ENCODE data around the gene ZNF639. TPM values are rescaled to one million over a fixed set of nuclear protein-coding genes. Genes with fewer than 3 reads are reported as not detected.

ZNF639 gene
- total RNA-seq, 1 donor from 2014 or later: 48.6 TPM

DNA sequence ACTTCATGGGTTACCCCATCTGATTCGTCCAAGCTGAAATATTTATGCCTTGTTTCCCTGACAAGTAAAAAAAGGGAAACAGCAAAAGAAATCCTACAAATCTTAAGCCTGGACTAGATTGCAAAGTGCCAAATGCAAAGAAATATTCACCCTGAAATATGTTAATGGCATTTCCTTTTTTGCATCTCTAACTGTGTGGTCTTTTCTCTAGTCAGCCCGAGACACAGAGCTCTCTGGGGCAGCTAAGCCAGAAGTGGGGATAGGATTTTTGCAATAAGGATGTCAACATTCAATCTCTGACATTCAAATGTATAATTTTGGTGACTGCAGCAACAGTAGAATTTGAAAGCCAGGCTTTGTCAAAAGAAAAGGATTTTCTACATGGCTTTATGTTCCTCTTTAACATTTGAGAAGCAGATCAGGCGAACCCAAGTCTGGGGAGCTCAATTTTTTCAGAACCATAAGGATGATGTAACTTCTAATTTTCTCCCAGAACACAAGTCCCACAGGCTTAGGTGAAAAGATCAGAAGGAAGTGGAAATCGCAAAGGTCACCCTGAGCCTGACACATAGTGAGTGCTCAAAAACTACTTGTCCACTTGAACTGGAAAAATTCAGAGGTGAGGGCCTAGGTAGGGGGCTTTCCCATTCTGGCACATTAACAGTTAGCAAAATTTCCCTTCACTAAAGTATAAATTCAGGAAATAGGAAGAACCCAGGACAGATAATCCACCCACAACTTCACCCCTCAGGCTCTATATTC is 43.7 kb upstream of the ZNF639 start:
- Histone ChIP-seq H3K4me3 (ENCODE audit: low read depth, low read length) (no peak overlapping the region), H3K27me3 (ENCODE audit: control insufficient read depth, insufficient read depth, low read length) (no peaks in the 10 kb centered on the region), H3K36me3 (ENCODE audit: control insufficient read depth, insufficient read depth, low read length) (no peaks in the 10 kb centered on the region)
- TF ChIP-seq, protein P1, sequence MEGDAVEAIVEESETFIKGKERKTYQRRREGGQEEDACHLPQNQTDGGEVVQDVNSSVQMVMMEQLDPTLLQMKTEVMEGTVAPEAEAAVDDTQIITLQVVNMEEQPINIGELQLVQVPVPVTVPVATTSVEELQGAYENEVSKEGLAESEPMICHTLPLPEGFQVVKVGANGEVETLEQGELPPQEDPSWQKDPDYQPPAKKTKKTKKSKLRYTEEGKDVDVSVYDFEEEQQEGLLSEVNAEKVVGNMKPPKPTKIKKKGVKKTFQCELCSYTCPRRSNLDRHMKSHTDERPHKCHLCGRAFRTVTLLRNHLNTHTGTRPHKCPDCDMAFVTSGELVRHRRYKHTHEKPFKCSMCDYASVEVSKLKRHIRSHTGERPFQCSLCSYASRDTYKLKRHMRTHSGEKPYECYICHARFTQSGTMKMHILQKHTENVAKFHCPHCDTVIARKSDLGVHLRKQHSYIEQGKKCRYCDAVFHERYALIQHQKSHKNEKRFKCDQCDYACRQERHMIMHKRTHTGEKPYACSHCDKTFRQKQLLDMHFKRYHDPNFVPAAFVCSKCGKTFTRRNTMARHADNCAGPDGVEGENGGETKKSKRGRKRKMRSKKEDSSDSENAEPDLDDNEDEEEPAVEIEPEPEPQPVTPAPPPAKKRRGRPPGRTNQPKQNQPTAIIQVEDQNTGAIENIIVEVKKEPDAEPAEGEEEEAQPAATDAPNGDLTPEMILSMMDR (IDR thresholded peaks at IDR 0.05; ENCODE audit: insufficient read depth, low read length, poor library complexity, severe bottlenecking): no peak
- DNase-seq (ENCODE audit: low read depth): no peak

DNA sequence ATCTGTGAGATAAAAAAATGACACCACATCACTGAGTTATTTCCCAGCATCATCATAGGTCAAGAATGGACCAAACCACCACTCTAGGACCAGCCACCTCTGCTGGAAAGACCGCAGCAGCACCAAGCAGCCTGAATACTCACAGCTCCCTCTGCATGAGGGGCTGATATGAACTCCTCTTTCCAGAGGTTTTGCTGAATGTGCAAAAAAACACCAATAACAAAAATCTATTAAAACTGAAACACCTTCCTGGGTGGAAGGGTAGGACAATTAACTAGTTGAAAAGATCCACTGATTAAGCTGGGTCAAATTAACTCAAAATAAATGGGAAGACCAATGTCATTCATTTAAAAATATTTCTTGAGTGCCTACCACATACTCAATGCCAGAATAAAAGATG is 43.0 kb upstream of the ZNF639 start:
- TF ChIP-seq, protein P1 (IDR thresholded peaks at IDR 0.05; ENCODE audit: insufficient read depth, low read length, poor library complexity, severe bottlenecking): no peak
- no peaks in the 10 kb centered on the region for H3K27me3 ChIP-seq (ENCODE audit: control insufficient read depth, insufficient read depth, low read length)
- no peak for DNase-seq (ENCODE audit: low read depth)
- no peak overlapping the region for H3K4me3 ChIP-seq (ENCODE audit: low read depth, low read length)
- no peaks in the 10 kb centered on the region for H3K36me3 ChIP-seq (ENCODE audit: control insufficient read depth, insufficient read depth, low read length)

DNA sequence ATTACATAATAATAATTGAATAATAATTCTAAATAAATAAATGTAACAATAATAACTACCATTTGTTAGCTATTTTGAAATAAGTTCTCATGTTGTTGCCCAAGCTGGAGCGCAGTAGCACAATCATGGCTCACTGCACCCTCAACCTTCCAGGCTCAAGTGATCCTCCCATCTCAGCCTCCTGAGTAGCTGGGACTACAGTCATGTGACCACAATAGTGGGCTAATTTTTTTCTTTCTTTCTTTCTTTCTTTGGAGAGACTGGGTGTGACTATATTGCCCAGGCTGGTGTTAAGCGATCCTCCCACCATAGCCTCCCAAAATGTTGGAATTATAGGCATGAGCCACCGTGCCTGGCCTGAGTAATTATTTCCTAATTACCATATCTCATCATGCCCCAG is 41.0 kb upstream of the ZNF639 start:
- no peaks in the 10 kb centered on the region for H3K27me3 ChIP-seq (ENCODE audit: control insufficient read depth, insufficient read depth, low read length)
- no peaks in the 10 kb centered on the region for H3K36me3 ChIP-seq (ENCODE audit: control insufficient read depth, insufficient read depth, low read length)
- DNase-seq (ENCODE audit: low read depth): no peak
- H3K4me3 ChIP-seq (ENCODE audit: low read depth, low read length): no peak overlapping the region
- TF ChIP-seq, protein P1 (IDR thresholded peaks at IDR 0.05; ENCODE audit: insufficient read depth, low read length, poor library complexity, severe bottlenecking): no peak

DNA sequence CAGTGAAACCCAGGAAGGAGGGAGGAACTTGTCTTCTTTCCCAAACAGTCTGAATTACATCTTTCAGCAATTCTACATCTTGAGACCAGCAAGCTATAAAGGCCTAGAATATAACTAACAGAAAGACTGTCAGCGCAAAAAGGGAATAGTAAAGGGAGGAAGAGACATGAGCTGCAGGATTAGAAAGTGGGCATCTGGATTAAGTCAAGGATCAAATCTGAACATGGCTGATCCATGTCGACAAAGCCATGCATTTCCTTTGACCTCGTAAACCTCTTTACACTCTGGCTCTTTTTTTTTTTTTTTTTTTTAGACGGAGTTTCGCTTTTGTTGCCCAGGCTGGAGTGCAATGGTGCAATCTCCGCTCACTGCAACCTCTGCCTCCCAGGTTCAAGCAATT is 36.5 kb upstream of the ZNF639 start:
- no peak for DNase-seq (ENCODE audit: low read depth)
- no peaks in the 10 kb centered on the region for H3K36me3 ChIP-seq (ENCODE audit: control insufficient read depth, insufficient read depth, low read length)
- H3K27me3 ChIP-seq (ENCODE audit: control insufficient read depth, insufficient read depth, low read length): no peaks in the 10 kb centered on the region
- no peak overlapping the region for H3K4me3 ChIP-seq (ENCODE audit: low read depth, low read length)
- TF ChIP-seq, protein P1 (IDR thresholded peaks at IDR 0.05; ENCODE audit: insufficient read depth, low read length, poor library complexity, severe bottlenecking): no peak

DNA sequence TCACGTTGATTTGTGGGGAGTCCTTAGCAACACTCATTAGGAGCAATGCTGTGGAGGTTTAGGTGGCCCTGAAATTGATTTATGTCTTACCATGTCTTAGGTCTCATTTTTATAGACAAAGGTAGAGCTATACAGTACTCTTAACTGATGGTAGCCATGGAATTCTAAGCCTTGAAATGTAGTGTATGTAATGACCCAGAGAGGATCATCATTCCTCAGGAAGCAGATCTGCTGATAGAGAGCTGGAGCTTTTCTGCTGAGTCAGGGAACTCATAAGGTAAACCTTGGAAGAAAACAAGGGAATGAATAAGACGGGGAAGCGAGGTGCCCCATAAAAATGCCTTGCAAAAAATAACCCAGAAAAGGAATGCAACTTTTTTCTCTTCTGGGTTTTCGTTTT is 34.0 kb upstream of the ZNF639 start:
- Histone ChIP-seq H3K27me3 (ENCODE audit: control insufficient read depth, insufficient read depth, low read length) (no peaks in the 10 kb centered on the region), H3K36me3 (ENCODE audit: control insufficient read depth, insufficient read depth, low read length) (no peaks in the 10 kb centered on the region), H3K4me3 (ENCODE audit: low read depth, low read length) (no peak overlapping the region)
- no peak for DNase-seq (ENCODE audit: low read depth)
- TF ChIP-seq, protein P1 (IDR thresholded peaks at IDR 0.05; ENCODE audit: insufficient read depth, low read length, poor library complexity, severe bottlenecking): no peak

DNA sequence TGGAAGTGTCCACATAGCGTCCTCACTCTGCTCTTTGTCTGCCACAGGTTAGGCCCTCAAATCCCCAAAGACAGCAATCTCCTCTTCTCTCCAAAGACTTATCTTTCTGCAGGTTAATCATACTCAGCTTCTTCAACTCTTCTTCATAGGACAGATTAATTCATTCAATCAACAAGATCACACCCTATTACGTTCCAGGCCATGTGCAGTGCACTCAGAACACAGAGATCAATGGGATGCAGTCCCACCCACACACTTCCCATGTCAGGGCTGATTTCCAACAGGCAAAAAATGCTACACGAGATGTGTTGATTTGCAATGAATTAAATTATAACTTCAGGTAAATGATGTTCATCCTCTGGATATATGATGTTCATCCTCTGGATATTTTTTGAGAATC is 33.5 kb upstream of the ZNF639 start:
- Histone ChIP-seq H3K36me3 (ENCODE audit: control insufficient read depth, insufficient read depth, low read length) (no peaks in the 10 kb centered on the region), H3K27me3 (ENCODE audit: control insufficient read depth, insufficient read depth, low read length) (no peaks in the 10 kb centered on the region), H3K4me3 (ENCODE audit: low read depth, low read length) (no peak overlapping the region)
- no peak for DNase-seq (ENCODE audit: low read depth)
- TF ChIP-seq, protein P1 (IDR thresholded peaks at IDR 0.05; ENCODE audit: insufficient read depth, low read length, poor library complexity, severe bottlenecking): no peak
